H1 (cell line): ENCODE data around the gene ZNF488. TPM values are rescaled to one million over a fixed set of nuclear protein-coding genes. Genes with fewer than 3 reads are reported as not detected.

ENCODE experiments used
- CHD7 ChIP-seq: fragments of 300-600 bp; sonication (generic); IDR thresholded peaks from 2 replicates; pipeline ENCODE4 v1.7.1; 2012; ENCODE audit warnings: low read length, moderate library complexity, mild to moderate bottlenecking, inconsistent platforms; ENCODE audit not compliant: insufficient replicate concordance
- GABPA ChIP-seq: IDR thresholded peaks from 2 replicates; pipeline ENCODE4 v1.6.1; 2011; ENCODE audit warnings: mild to moderate bottlenecking, low read length, moderate library complexity, borderline replicate concordance; ENCODE audit not compliant: insufficient read depth
- ZNF274 ChIP-seq: IDR thresholded peaks from 2 replicates; pipeline ENCODE4 v1.7.0; 2012; ENCODE audit warnings: low read length, borderline replicate concordance; ENCODE audit errors: extremely low read depth
- polyA plus RNA-seq, 7 experiments: library from polyadenylated mRNA; depleted of rRNA in 3 of 7; stranded (reverse) in 5 of 7; unstranded in 2 of 7; fragments of >200 nt in 5 of 7; fragments of 200-250 nt in 2 of 7; gene quantifications; 1 replicate in 5 of 7; 2 replicates in 1 of 7; 4 replicates in 1 of 7; pipeline versions ENCODE4 v1.2.1 to v1.2.3, GENCODE V29; 2011 to 2013; ENCODE audit warnings: missing spikeins in 2 of 7, mixed read lengths in 2 of 7
- total RNA-seq: library from RNA; stranded (reverse); fragmentation: NEBNext Ultra II Directional; extraction: Animal tissue kit (Norgen Biotek cat#: 25700); gene quantifications from 2 replicates; pipeline ENCODE4 v1.2.1, GENCODE V29; 2021

The ZNF488 gene
- total and polyA plus RNA-seq, 2 of the 8 experiments (the other 6 are each of a cell fraction or from before 2014, with no cell fraction given) = 7.9 to 11.4 TPM

DNA sequence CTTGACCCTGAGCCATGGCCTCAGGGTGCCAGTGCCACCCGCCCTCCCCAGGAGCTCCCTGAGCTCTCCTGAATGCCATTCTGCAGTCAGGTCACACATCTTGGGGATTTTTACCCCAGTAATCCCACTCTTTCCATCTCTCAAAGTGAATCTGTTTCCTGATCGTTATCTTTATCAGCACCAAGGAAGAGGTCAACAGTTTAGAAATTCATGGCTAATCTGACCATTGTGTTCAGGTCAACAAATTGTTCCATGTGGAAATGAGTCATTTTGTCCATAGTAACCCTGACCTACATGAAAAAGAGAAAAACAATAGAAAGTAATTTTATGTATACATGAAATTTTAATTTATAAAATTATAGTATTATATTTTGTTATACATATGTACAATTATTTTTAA lies 28.8 kb upstream of the ZNF488 start (continued):
- TF ChIP-seq CHD7 (no peak), GABPA (no peak), ZNF274 (no peak)
